Measurements from ENCODE around the gene SLC7A6.

The SLC7A6 gene

DNA sequence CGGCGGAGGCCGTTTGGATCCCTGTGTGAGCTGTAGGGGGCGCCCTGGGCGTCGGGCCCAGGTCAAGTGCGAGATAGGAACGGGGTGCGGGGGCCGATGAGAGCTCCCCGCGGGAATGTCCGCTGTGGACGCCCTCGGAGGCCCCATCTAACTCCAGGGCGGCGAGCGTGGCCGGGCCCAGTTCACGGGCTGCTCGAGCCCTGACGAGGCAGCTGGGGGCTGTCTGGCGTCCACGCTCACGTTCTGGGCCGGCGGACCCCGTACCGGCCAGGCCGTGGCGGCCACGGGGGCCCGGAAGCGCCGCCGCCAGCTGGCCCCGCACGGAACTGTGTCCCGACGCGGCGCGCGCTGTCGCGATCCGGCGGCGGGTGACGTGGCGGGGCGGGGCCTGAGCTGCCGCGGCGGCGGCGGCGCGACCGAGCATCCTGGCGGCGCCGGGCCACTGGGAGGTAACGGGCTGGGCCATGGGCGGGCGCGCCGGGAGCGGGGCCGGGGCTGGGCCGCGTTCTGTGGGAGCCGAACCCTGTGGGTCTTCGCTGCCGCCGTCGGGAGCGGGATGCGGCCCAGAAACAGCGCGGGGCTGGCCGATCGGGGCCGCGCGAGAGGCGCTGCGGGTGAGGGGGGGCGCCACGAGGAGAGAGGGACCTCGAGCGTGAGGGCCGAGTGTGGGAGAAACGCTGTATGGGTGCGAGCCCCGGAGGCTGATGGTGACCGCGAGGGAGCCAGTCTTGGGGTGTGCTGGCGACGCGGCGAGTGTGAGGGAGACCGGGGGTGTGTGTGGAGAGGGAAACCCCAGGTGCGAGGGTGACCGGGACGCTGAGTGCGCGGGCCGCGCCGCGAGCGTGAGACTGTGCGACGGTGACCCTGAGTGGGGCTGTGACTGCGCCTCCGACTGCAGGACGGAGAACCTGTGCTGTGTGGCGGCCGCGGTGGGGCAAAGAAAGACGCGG lies at the start of gene SLC7A6:
Gene SLC7A6 (plus strand): TSS at position 399 of the 950 bp plus-strand sequence. CDS start 10,201 bp downstream, outside the sequence.
- DNase-seq (ENCODE audit: low read depth): peak; percentile 68

DNA sequence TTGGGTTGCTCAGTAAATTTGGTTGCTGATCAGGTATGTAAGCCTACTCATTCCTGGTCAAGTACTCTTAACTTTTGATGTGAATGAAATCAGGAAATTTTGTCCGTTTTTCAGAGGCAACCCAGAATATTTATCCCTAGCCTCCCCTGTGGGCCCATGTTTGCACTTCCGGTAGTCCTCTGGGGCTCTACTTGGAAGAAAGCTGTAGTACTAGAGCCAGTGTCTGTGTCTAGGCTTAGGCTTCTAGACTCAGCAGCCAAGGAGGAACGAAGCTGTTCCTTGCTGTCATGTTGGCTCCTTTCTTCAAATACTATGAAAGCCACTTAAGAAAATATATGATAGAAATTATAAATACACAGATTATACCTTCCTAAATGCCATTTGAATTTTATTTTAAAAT lies 49.6 kb upstream of the SLC7A6 start:
- no peak for DNase-seq (ENCODE audit: low read depth)

DNA sequence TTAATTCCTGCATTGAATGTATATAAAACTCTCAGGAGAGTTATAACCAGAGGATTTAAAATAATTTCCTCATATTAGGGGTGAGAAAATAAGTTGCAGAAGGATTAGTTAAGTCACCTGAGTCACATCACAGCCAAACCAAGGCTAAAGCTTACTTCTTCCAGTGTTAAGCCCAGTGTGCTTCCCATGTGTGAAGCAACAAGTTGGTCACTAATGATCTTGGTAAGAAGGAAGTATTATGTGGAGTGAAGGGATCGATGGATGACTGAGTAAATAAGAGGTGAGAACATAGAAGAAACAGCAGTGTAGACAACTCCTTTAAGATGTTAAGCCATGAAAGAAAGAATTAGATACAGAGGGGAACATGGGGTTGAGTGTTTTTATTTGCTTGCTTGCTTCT lies 49.0 kb upstream of the SLC7A6 start:
- DNase-seq (ENCODE audit: low read depth): no peak

DNA sequence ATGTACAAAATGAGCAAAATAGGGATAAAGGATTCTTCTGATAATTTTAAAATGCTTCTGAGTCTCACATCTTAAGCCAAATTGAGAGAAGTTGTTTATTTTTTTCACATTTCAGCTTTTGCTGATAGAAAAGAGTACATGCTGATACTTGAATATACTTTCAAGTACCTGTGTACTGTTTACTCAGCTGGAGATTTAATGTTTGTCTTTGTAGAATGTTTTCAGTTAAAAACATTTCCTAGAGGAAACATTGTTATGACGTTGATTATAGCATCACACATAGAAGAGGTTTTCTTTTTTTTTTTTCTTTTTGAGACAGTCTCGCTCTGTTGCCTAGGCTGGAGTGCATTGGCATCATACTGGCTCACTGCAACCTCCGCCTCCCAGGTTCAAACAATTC lies 48.1 kb upstream of the SLC7A6 start:
- DNase-seq (ENCODE audit: low read depth): no peak

DNA sequence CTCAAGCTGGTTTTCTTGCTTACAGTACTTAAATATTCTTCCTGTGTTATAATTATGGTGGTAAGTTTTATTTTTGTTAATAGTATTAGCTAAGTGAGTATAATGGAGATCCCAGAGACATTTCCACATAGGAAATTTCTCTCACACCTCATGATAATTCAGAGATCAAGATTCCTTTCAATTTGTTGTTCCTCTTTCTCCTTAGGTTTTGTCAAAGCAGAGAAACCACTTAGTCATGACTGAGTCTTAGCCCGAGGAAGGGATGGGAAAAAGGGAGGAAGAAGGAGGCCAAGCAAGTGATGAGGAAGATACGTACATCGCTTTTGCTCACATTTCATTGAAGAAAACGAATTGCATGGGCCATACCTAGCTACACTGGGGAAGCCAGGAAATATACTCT lies 46.8 kb upstream of the SLC7A6 start:
- DNase-seq (ENCODE audit: low read depth): no peak

DNA sequence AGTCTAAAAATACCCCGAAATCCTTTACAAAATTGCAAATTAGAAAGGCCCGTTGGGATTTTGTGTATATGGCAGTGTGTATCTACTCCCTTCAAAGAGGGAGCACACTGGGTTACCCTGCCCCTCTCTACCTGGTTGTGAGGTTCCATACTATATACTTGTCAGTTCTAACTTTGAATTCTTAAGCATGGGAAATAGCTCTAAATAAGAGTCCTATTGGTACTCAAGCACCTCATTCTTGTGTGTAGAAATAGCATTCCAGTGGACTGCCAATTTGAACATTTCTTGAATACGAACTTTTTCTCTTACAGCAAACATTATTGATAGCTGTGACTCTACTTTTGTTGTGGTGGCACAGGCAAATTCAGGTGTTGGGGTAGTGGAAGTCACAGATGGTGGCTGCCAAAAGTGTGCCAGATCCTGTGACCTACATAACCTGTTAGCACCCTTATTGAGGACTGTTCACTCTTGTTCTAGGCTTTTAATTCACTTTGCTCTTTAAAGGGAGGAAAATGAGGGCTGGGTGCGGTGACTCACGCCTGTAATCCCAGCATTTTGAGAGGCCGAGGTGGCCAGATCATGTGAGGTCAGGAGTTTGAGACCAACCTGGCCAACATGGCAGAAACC lies 44.5 kb upstream of the SLC7A6 start:
- no peak for DNase-seq (ENCODE audit: low read depth)

DNA sequence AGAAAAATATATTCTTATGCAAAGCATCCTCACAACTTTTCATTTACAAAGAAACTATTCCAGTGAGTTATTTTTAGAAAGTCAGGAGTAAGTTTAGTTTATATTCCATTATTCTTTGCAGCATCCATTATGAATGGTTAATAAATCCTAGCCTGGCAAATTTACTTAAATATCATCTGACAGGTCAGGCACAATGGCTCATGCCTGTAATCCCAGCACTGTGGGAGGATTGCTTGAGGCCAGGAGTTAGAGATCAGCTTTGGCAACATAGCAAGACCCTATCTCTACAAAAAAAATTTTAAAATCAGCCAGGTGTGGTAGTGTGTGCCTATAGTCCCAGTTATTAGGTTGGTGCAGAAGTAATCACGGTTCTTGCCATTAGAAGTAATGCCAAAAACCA lies 41.3 kb upstream of the SLC7A6 start:
- DNase-seq (ENCODE audit: low read depth): no peak

DNA sequence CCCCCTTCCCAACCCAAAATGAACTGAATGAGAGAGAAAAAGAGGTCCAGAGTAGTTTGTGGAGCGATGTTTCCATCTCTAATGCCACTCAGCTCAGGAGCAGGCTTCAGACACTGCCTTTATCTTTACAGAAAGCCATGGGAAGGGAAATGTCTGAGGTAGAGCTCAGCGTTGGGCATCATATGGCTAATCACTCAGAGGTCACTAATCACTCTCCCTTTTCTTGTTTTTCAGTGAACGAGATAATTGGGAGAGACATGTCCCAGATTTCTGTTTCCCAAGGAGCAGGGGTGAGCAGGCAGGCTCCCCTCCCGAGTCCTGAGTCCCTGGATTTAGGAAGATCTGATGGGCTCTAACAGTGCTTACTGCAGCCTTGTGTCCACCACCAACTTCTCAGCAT lies 38.2 kb upstream of the SLC7A6 start:
- no peak for DNase-seq (ENCODE audit: low read depth)

DNA sequence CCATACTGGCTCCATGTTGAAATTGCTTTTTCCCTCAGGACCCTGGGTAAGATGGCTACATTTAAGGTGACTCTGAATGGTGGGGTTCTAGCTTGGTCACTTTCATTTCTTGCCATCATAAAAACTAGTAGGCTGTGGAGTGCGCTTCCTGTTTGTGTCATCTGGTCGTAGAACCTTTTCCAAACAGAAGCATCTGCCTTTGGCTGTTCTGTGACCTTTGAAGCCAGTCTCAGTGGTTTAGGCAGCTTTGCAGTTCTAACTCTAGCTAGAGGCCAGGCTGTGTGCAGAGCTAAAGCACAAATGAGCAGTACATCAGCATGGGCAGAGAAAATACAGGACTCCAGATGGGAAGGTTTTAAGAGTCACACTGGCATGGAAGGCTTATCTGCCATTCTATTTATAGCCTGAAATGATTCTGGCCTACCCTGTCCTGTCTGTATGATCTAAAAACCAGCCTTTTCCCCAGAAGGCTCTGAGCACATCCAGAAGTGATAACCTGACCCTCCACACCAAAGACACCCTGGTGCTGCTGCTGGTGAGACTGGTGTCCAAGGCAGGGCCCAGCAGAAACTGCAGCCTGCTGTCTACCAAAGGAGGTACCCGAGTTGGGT lies 37.0 kb upstream of the SLC7A6 start:
- DNase-seq (ENCODE audit: low read depth): no peak

DNA sequence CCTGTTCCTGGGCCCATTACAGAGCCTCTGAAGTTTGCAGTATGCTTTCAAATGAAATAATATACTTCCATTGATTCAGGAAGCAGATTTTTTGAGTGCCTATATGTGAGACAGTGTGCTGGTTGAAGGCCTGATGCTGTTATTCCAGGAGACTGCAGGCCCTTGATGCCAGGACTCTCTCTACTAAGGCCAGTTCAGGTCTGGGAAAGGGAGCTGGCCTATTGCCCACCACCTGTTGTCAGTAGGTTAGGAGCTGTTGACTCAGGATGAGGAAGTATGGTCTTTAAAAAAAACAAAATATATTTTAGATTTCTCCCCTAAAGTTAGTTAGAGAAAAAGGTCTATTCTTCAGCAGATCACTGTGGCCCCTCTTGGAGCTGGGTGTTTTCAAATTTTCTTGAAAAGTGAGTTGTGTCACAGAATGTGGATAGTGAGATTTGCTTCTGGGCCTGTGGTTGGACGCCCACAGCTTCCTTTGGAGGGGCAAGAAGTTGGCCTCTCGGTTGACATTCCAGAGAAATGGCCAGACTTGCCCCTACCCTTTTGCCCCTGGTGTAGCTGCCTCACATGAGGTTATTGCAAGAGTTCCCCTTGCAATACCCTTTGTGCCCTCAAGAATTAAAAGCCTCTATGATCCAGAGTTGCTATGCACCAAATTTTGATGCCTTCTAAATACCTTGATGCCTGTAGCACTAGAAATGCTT lies 36.3 kb upstream of the SLC7A6 start:
- DNase-seq (ENCODE audit: low read depth): no peak

DNA sequence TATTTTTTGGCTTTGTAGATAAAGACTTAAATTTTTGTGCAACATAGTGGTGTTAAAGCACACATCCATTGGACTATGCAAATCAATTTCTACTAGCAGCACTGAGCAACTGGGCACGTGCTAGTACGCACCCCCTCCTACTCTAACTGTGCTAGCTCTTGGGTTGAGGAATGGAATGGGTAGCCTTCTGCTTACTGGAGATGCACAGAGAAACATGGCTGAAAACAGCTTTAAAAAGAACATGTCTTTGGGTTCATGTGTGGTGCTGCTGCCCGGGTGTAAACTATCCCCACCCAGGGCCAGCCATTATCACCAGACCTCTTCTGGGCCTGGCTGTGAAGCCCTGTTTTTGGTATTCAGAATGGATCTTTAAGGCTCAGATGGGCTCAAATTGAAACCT lies 35.7 kb upstream of the SLC7A6 start:
- no peak for DNase-seq (ENCODE audit: low read depth)

DNA sequence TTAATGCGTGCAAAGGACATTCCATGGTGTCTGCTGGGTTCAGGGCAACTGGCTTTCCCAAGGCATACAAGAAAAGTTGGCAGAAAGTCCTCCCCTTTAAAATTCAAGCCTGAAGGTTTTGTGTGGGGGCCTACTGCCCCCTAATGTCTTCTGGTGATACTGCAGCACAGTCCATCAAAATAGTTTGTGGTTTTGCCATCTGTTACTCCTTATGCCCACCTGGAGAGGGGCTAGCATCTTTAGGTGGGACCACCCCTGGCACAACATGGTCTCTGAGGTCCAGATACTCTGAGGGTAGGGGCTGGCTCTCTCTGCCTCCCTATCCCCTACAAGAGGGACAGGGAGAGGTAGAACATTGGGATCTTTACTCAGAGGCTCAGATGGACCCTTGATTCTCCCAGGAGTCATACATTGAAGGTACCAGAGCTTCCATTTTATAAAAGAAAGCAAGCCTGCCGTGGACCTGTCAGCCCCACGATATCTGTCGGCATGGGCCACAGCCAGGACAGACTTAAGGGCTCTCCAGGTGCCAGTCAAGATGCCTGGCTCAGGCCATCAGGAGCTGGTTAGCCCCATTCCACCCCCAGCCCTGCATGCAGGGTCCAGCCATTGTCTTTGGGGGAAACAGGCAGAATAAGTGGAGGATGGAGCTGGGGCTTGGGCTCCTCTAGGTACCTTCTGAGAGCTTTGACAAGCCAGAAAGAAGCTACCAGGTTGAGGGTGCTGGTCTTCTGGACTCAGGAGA lies 34.7 kb upstream of the SLC7A6 start:
- DNase-seq (ENCODE audit: low read depth): peak; percentile 31

DNA sequence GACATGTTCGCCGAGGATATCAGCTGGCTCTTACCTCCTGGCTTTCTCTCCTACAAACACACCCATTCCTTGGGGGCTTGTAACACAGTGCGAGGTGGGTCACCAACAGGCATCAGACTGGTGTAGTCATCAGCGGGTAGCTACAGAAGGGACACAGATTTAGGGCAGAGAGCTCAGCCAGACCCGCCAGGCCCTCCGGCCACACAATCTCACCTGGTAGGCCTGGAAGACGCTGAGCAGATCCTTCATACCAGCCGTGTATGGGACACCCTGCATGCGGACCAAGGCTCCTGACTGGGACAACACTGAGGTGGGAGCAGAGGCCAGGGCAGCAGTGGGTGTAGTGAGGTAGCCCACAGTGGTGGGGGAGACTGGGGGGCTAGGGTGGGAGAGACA lies 34.2 kb upstream of the SLC7A6 start:
- no peak for DNase-seq (ENCODE audit: low read depth)

DNA sequence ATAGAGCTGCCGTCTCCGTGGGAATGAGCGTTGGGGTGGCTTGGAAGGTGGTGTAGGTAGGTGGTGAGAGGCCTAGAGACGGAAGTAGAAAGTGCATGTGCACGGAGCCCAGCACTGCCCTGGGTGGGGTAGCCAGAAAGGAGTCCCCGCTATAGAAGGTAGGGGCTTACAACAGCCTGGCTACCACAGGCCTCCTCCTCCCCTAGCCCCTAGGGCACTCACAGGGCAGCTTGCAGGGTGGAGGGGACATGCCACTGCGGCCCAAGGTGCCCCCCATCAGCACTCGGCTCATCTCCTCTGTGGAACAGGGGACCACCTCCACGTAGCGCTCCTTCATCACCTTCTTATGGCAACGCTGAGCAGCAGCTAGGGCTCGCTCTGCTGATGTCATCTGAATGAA lies 33.4 kb upstream of the SLC7A6 start:
- no peak for DNase-seq (ENCODE audit: low read depth)

DNA sequence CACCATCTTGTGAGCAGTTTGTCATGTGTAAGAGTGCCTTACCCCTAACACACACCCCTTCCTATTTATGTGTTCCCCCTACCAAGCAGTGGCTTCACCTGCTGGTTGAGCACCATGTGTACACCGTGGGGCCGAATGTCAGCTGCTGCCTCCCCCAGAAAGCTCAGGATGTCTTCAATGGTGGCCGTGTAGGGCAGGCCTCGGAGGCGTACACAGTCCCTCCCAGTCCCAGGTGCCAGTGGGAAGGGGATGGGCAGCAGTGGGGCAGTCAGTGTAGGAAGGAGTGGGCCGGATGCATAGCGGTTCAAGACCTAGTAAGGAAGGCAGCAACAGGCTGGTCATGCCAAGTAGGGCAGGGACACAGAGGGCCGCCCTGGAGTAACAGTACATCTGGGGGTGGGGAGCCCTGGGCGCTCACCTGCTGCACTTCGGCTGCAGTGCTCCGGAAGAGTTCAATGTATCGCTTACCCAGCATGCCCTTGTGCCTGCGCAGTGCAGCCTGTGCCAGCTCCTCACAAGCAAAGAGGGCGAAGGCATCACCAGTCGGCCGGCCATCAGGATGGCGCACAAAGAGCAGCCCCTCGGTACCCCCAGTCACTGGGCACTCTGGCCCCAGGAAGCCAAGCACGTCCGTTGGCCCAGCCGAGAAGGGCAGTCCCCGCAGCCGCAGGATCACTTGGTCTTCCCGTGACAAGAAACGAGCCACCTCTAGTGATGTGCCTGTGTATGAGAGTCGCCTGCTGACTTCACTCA lies 32.8 kb upstream of the SLC7A6 start:
- DNase-seq (ENCODE audit: low read depth): no peak

DNA sequence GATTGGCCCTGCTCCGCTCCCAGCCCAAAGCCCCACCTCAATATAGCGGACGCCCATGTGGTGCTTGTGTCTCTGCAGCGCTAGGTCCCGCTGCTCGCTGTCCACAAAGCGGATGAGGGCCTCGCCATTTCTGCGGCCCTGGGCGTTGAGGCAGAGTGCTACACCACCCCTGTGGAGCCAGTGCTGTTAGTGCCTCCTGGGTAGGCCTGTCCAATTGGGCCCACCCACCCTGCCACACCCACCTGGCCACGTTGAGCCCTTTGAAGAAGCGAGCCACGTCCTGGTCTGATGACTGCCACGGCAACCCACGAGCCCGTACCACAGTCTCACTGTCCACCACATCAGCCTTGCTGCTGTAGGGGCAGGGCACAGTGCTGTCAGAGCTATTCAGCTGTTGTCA lies 32.0 kb upstream of the SLC7A6 start:
- no peak for DNase-seq (ENCODE audit: low read depth)

DNA sequence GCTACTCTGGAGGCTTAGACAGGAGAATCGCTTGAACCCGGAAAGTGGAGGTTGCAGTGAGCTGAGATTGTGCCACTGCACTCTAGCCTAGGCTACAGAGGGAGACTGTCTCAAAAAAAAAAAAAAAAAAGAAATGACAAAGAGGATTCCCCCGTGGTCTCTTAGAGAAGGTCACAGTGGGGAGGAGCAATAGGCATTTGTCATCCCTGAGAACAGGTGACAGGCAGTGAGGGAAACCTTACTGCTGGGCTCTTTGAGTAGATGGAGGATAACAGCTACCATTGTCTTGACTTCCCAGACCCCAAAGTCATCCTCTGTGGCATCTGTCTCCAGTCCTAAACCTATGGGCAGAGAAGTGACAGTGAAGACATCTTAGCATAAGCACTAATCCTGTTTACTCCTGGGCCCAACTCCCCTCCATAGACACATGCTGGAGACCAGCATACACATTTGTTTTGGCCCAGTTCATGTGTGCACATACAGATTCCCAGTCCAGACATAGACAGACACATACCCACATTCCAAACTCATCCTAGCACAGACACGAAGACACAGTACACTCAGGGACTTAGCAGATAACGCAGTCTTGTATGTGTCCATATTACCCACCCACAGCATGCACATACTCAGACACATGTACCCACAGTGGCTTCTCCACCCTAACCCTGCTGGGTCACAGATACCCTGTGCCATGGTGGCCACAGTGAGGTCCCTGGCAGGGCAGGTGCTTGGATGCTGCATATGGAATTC lies 31.1 kb upstream of the SLC7A6 start:
- no peak for DNase-seq (ENCODE audit: low read depth)

DNA sequence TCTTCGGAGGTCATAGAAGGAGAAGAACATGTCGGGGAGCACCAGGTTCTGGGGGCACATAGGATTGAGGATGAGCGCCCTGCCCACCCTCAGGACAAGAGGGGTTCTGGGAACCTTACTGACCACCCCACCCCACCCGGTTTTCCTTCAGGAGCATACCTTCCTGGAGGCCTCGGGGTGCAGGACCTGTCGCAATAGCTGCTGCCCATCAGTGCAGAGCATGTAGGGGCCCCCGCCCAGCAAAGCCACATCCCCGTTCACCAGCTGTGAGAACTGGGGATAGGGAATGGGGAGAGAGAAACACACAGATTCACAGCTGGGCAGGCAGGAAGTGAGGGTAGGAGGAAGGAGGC lies 30.5 kb upstream of the SLC7A6 start:
- DNase-seq (ENCODE audit: low read depth): no peak

DNA sequence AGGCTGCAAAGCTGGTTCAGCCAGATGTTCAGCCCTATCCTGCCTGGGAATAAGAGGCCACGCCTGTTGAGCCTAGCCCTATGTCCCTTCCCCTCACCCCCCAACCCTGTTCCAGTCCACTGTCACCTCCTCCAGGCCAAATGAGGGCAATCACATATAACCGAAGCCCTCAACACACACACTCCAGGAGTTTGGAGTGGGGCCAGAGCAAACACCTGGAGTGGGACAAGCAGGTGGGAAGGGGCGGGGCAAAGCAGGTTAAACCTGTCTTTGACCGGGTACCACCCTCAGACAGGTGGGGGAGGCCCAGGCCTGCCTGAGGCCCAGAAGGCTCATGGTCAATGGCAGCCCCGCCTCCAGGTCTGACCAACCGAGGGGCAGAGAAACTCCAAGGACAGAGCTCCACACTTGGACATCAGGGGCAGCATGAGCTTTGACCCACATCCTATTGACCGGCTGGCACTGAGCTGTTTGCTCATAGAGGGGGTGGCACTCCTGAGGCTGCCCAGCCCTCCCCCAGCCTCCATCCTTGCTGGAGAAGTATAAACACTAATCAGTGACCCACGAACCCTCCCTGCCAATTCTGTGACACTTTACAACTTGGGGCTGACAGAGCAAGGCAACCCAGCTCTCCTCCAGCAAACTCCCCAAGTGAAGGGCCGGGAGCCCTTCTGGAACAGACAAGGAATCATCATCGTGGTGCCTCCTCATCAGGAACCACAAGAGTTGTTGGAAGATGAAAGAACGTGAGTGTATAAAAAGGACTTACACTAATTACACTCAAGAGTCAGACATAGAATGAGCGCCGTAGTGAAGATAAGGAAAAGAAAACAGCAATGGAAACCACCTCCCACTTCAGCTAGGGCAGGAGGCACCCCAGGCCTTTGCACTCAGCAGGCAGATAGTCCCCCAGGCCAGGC lies 29.9 kb upstream of the SLC7A6 start:
- DNase-seq (ENCODE audit: low read depth): no peak
